Upper lobe of left lung (tissue), 4 donors: ENCODE measurements around the gene PTGIR.

ENCODE experiments used
- EP300 ChIP-seq, 4 donors: sonication (generic); formaldehyde crosslinking; IDR thresholded peaks; one replicate each; pipeline ENCODE4 v1.5.1; 2017; ENCODE audit warnings: antibody characterized with exemption in 4 of 4, control low read depth in 2 of 4
- POLR2A ChIP-seq, 4 donors: fragments of 450-650 bp; IDR thresholded peaks; one replicate each; pipeline ENCODE4 v1.5.1; 2016 to 2017; ENCODE audit warnings: antibody characterized with exemption in 4 of 4, mild to moderate bottlenecking in 2 of 4
- POLR2AphosphoS5 ChIP-seq, 2 donors: sonication (generic); formaldehyde crosslinking; IDR thresholded peaks; one replicate each; pipeline ENCODE4 v1.5.1; 2017; ENCODE audit warnings: antibody characterized with exemption in 2 of 2
- TF ChIP-seq, protein P1 (sequence below), 6 experiments: fragments of 450-650 bp in 4 of 6; fragments of 200-600 bp in 2 of 6; sonication (generic) in 2 of 6; IDR thresholded peaks; one replicate each; pipeline ENCODE4 v1.5.1; 2016 to 2019; ENCODE audit warnings: antibody characterized with exemption in 6 of 6

DNA sequence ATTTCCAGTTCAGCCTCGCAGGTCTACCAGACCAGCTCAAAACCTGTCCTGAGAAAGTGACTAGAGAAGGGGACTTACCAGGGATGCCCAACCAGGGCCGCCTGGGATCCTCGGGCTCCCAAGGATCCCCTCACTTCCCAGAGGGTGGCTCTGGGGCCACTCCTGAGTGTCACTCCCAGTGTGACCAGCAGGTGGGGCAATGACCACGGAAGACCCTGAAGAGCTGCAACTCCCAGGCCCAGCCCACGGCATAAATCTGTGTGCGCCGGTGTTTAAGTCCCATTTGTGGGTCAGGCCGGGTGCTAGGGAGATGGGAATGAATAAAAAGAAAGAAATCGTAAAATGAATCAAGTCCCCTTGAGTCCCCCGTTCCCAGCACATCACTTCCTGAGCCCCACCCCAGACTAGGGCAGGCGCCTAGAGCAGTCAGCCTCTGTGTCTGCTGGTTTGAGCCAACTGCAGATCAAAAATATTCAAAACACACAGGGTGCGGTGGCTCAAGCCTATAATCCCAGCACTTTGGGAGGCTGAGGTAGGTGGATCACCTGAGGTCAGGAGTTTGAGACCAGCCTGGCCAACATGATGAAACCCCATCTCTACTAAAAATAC, 10.7 kb downstream of the PTGIR start:
- TF ChIP-seq, protein P1, sequence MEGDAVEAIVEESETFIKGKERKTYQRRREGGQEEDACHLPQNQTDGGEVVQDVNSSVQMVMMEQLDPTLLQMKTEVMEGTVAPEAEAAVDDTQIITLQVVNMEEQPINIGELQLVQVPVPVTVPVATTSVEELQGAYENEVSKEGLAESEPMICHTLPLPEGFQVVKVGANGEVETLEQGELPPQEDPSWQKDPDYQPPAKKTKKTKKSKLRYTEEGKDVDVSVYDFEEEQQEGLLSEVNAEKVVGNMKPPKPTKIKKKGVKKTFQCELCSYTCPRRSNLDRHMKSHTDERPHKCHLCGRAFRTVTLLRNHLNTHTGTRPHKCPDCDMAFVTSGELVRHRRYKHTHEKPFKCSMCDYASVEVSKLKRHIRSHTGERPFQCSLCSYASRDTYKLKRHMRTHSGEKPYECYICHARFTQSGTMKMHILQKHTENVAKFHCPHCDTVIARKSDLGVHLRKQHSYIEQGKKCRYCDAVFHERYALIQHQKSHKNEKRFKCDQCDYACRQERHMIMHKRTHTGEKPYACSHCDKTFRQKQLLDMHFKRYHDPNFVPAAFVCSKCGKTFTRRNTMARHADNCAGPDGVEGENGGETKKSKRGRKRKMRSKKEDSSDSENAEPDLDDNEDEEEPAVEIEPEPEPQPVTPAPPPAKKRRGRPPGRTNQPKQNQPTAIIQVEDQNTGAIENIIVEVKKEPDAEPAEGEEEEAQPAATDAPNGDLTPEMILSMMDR (IDR thresholded peaks at IDR 0.05): peak; percentile 81 to 94 (median 88)
- TF ChIP-seq POLR2A (IDR thresholded peaks at IDR 0.05) (no peak), EP300 (IDR thresholded peaks at IDR 0.05) (no peak), POLR2AphosphoS5 (IDR thresholded peaks at IDR 0.05) (no peak)
